NCI-H2227 treated with DMSO at 0.1 percent for 48 hours (cell line): ENCODE measurements around the gene TPD52L1.
A peak's percentile ranks its signal among the peaks of the same experiment; 100 is the strongest.
"Not testable (repeated sequence)": the region's sequence is repeated elsewhere in the genome, so short reads cannot be mapped to it uniquely, and the experiment has no call there.

ENCODE experiments used
- DNase-seq: peaks from one replicate; lab custom pipeline; 2025; lab: John Stamatoyannopoulos, UW

Gene TPD52L1

GRCh38 chr6:125273965-125274364, 120.4 kb downstream of the TPD52L1 start:
- DNase-seq: no peak

- DNase-seq: no peak
Measured at GRCh38 chr6:125274935-125275334, 121.4 kb downstream of the TPD52L1 start.

- no peak for DNase-seq
Measured at GRCh38 chr6:125275779-125276178, 122.2 kb downstream of the TPD52L1 start.

- DNase-seq: no peak
Measured at GRCh38 chr6:125277838-125278237, 124.3 kb downstream of the TPD52L1 start.

GRCh38 chr6:125279961-125280360, 126.4 kb downstream of the TPD52L1 start:
- DNase-seq: no peak

- not testable (repeated sequence) for DNase-seq
Measured at GRCh38 chr6:125280370-125281035, 126.9 kb downstream of the TPD52L1 start.

- DNase-seq: not testable (repeated sequence)
Measured at GRCh38 chr6:125282470-125282869, 128.9 kb downstream of the TPD52L1 start.

GRCh38 chr6:125285353-125285752, 131.8 kb downstream of the TPD52L1 start:
- no peak for DNase-seq

GRCh38 chr6:125285936-125286335, 132.4 kb downstream of the TPD52L1 start:
- no peak for DNase-seq

GRCh38 chr6:125287718-125288117, 134.1 kb downstream of the TPD52L1 start:
- DNase-seq: no peak

- no peak for DNase-seq
Measured at GRCh38 chr6:125293587-125293986, 140.0 kb downstream of the TPD52L1 start.

GRCh38 chr6:125294036-125294435, 140.5 kb downstream of the TPD52L1 start:
- DNase-seq: no peak

- no peak for DNase-seq
Measured at GRCh38 chr6:125294925-125295324, 141.4 kb downstream of the TPD52L1 start.

GRCh38 chr6:125296471-125296870, 142.9 kb downstream of the TPD52L1 start:
- no peak for DNase-seq

- DNase-seq: no peak
Measured at GRCh38 chr6:125299257-125299656, 145.7 kb downstream of the TPD52L1 start.

GRCh38 chr6:125300992-125301434, 147.4 kb downstream of the TPD52L1 start:
- peak; percentile 14 for DNase-seq

GRCh38 chr6:125301435-125302391, 148.1 kb downstream of the TPD52L1 start, which contains the start of gene HDDC2:
HDDC2 (minus strand) TSS chr6:125301967; CDS start chr6:125301932, 35 bp downstream.
- DNase-seq: peak; percentile 13

GRCh38 chr6:125302840-125303511, 149.4 kb downstream of the TPD52L1 start:
- DNase-seq: no peak

- DNase-seq: no peak
Measured at GRCh38 chr6:125303512-125303854, 149.9 kb downstream of the TPD52L1 start.

- DNase-seq: no peak
Measured at GRCh38 chr6:125304970-125305660, 151.5 kb downstream of the TPD52L1 start.

GRCh38 chr6:125306756-125307149, 153.2 kb downstream of the TPD52L1 start:
- no peak for DNase-seq
